GM18861 (cell line): ENCODE results near the gene CELA2A.
"Not testable (repeated sequence)": the region's sequence is repeated elsewhere in the genome, so short reads cannot be mapped to it uniquely, and the experiment has no call there.

Source experiments
- ATAC-seq: cut with Tn5 transposase; IDR thresholded peaks from one replicate; pipeline ENCODE4 v1.9.1; 2021; ENCODE audit not compliant: unreplicated experiment

Gene CELA2A

DNA sequence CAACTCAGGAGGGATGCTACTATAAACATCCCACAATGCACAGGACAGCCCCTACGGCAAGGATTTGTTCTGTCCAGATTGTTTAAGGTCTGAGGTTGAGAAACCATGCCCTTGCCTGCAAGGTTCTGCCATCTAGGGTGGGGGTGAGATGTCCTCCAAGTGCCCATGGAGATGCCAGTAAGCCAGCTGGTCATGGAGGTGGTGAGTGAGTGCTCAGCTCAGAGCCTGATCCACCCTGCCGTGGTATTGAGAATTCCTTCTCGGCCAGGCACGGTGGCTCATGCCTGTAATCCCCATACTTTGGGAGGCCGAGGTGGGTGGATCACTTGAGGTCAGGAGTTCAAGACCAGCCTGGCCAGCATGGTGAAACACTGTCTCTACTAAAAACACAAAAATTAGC lies 31.6 kb upstream of the CELA2A start:
- ATAC-seq, result no peak

DNA sequence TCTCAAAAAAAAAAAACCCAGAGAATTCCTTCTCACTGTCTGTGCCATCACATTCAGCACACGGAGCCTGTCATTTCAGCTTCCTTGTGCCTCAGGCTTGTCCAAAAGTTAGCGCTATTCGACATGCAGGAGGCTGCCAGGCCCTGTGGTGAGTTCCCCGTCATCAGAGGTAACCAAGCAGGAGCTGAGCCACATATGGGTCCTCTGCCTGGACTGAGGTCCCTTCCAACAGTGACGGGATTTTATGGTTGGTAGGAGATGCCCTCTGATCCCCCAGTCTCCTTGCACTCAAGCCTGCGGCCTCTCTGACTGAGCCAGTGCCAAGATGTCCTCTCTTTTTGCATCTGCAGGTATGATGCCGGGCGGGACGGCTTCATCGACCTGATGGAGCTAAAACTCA lies 31.0 kb upstream of the CELA2A start:
- no peak for ATAC-seq

DNA sequence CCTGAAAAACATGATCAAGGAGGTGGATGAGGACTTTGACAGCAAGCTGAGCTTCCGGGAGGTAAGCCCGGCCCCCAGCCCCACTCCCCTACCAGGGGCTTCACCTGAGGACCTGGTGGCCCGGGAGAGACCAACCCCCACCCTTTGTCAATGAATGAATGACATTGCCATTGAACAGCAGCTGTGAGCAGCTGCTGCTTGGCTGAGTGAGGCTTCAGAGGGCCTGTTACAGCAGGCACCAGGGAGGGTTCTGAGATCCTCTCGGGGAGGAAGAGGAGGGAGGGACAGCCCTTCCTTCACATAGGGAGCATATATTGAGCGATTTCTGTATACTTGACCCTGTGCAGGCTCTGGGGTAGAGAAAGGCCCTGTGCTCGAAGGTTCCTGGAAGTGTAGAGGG lies 30.6 kb upstream of the CELA2A start:
- ATAC-seq, result no peak

- ATAC-seq, result no peak
Measured at GRCh38 chr1:15426492-15427279, 29.8 kb upstream of the CELA2A start.

- no peak for ATAC-seq
Measured at GRCh38 chr1:15427280-15427666, 29.3 kb upstream of the CELA2A start.

DNA sequence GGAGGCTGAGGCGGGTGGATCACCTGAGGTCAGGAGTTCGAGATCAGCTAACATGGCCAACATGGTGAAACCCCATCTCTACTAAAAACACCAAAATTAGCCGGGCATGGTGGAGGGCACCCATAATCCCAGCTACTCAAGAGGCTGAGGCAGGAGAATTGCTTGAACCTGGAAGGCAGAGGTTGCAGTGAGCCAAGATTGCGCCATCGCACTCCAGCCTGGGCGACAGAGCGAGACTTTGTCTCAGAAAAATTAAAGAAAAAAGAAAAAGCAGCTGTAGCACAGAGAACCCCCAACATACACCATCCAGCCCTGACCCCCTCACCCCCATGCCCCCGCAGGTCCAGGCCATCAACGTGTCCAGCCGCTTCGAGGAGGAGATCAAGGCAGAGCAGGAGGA lies 28.3 kb upstream of the CELA2A start:
- not testable (repeated sequence) for ATAC-seq

DNA sequence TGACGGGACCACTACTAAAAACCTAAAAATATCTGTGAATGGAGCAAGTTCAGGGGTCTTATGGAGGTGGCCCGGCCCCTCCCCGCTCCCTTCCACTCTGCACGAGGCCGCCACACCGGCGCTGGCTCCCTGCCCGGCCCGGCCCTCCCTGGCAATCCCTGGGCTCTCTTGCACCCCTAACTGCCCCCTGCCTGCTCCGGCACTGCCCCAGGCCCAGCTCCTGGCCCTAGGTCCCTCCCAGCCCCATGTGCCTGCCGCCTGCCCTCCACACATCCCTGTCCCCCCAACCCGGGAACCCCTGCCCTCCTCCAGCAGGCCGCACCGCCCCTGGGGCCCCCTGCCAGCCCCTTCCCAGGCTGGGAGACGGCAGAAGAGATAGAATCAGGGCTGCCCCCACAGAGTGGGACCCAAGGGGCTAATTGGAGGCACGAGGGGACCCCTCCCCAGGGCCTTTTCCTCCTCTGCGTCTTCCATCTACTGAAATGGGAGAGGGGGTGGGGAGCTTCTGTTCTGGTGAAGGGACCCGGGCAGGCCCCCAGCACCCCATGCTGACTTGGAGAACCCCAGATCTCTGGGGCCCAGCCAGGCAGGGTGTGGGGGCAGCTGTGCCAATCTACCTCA lies 27.6 kb upstream of the CELA2A start:
- no peak for ATAC-seq

DNA sequence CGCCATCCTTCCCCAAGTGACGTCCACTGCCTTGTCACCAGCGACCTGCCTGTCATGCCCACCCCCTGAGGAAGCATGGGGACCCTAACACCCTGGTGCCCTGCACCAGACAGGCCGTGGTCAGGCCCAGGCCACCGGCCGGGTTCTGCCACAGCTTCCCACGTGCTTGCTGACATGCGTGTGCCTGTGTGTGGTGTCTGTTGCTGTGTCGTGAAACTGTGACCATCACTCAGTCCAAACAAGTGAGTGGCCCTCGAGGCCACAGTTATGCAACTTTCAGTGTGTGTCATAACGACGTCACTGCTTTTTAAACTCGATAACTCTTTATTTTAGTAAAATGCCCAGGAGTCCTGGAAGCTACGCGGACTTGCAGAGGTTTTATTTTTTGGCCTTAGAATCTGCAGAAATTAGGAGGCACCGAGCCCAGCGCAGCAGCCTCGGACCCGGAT lies 26.8 kb upstream of the CELA2A start:
- no peak for ATAC-seq

DNA sequence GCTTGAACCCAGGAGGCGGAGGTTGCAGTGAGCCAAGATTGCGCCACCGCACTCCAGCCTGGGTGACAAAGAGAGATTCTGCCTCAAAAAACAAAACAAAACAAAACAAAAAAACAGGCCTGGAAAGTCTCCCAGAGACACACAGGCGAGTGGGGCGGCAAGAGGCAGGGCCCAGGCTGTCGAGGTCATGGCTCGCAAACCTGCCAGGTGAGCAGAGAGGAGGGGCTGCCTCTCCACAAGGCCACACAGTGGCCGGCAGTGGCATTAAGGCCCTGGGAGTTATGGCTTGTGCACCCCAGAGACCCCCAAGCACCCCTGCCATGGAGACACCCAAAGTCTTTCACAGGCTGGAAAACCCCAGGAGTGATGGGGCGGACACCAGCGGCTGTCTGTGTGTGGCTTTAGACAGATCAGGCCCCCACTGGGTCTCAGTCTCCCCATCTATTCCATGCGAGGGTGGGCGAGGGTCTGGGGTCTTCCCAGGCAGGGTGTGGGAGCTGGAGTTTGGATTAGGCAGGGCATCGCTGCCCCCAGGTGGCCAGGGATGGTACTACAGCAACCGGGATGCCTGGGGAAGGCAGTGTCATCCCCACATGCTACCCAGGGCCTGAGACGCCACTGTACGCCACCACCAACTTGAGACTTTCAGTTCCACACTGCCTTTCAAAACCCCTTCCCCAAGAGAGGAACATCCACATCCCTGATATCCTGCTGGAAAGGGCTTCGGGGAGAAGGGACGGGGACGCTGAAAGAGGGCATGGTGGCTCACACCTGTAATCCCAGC lies 25.6 kb upstream of the CELA2A start:
- no peak for ATAC-seq

GRCh38 chr1:15431571-15431948 lies 25.0 kb upstream of the CELA2A start:
- ATAC-seq, result no peak

GRCh38 chr1:15432324-15432723 lies 24.2 kb upstream of the CELA2A start:
- ATAC-seq, result no peak

- ATAC-seq, result no peak
Measured at GRCh38 chr1:15433471-15433870, 23.1 kb upstream of the CELA2A start.

GRCh38 chr1:15434739-15435138 lies 21.8 kb upstream of the CELA2A start:
- not testable (repeated sequence) for ATAC-seq

GRCh38 chr1:15435239-15436077 lies 21.1 kb upstream of the CELA2A start:
- ATAC-seq, result no peak

GRCh38 chr1:15436881-15437442 lies 19.6 kb upstream of the CELA2A start:
- no peak for ATAC-seq

DNA sequence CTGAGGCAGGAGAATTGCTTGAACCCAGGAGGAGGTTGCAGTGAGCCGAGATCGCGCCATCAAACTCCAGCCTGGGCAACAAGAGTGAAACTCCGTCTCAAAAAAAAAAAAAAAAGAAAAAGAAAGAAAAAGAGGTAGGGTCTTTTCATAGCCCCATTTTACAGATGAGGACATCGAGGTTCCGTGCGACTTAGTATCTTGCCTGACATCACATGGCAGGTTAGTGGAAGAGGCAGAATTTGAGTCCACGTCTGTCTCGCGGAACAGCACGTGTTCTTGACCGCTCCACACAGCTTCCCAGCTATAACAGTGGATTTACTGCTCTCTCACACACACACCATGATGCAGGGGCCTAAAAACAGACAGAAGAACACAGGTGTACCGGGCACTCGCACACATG lies 17.2 kb upstream of the CELA2A start:
- no peak for ATAC-seq

GRCh38 chr1:15440357-15440756 lies 16.2 kb upstream of the CELA2A start:
- no peak for ATAC-seq

DNA sequence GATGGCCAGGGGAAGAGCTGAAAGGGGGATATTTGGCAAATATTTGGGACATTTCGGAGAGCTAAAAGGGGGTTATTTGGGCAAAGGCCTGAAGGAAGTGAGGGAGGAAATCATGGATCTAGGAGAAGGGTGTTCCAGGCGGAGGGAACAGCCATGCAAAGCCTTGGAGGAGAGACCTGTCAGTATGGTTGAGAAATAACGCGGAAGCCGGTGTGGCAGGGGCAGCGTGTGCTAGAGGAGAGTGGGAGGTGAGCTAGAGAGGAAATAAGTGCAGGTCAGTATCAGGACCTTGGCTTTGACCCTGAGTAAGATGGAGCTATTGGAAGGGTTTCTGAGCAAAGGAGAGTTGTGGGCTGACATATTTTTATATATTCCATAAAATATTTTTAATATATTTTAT lies 15.3 kb upstream of the CELA2A start:
- ATAC-seq, result no peak

- ATAC-seq, result no peak
Measured at GRCh38 chr1:15442119-15442518, 14.4 kb upstream of the CELA2A start.

- ATAC-seq, result no peak
Measured at GRCh38 chr1:15442759-15443158, 13.8 kb upstream of the CELA2A start.

DNA sequence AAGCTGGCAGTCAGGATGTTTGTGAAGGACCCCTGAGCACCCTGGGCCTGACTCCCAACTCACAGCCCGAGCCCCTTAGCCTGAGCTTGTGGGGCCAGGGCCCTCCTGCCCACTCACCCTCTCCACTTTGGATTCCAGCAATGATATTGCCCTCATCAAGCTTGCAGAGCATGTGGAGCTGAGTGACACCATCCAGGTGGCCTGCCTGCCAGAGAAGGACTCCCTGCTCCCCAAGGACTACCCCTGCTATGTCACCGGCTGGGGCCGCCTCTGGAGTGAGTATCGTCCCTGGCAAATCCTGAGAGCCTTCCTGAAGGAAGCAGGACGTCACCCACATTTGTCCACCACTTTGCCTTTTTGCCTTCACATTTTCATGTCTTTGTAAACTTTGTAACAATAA lies 13.3 kb upstream of the CELA2A start:
- ATAC-seq, result no peak
